ENCODE data around the gene RBMS1.
"Not testable (repeated sequence)": the region's sequence is repeated elsewhere in the genome, so short reads cannot be mapped to it uniquely, and the experiment has no call there.

Gene RBMS1

DNA sequence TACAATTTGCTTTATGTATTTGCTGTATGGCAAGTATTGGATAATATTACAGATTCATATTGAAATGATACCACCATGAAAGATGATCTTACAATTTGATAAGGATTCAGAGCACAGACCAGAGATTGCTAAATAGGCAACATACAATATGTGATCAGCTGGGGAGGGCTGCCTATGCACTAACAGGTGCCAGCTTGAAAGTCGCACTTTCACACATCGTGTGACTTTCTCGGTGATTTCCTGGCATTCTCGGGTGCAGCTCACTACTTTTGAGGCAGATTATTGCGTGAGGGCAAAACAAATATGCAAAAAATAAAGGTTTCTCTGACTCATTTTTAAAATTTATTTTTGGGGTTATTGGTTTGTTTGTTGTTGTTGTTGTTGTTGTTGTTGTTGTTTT, 36.0 kb downstream of the RBMS1 start:
- H3K36me3 ChIP-seq = no peaks in the 10 kb centered on the region
- intact Hi-C loops (cut with DNase I; ENCODE audit: low total_unique reads) = no loop called here
- no peaks in the 10 kb centered on the region for H3K9me3 ChIP-seq
- no peaks in the 10 kb centered on the region for H3K27me3 ChIP-seq
- peaks cover 0 to 52% (median 11%) of the 10 kb centered on the region in 4 donors for H3K4me1 ChIP-seq
- no peak overlapping the region for H3K27ac ChIP-seq
- no peak overlapping the region for H3K4me3 ChIP-seq
- DNase-seq = no peak
- TF ChIP-seq, protein P1, sequence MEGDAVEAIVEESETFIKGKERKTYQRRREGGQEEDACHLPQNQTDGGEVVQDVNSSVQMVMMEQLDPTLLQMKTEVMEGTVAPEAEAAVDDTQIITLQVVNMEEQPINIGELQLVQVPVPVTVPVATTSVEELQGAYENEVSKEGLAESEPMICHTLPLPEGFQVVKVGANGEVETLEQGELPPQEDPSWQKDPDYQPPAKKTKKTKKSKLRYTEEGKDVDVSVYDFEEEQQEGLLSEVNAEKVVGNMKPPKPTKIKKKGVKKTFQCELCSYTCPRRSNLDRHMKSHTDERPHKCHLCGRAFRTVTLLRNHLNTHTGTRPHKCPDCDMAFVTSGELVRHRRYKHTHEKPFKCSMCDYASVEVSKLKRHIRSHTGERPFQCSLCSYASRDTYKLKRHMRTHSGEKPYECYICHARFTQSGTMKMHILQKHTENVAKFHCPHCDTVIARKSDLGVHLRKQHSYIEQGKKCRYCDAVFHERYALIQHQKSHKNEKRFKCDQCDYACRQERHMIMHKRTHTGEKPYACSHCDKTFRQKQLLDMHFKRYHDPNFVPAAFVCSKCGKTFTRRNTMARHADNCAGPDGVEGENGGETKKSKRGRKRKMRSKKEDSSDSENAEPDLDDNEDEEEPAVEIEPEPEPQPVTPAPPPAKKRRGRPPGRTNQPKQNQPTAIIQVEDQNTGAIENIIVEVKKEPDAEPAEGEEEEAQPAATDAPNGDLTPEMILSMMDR (IDR thresholded peaks at IDR 0.05) = no peak

DNA sequence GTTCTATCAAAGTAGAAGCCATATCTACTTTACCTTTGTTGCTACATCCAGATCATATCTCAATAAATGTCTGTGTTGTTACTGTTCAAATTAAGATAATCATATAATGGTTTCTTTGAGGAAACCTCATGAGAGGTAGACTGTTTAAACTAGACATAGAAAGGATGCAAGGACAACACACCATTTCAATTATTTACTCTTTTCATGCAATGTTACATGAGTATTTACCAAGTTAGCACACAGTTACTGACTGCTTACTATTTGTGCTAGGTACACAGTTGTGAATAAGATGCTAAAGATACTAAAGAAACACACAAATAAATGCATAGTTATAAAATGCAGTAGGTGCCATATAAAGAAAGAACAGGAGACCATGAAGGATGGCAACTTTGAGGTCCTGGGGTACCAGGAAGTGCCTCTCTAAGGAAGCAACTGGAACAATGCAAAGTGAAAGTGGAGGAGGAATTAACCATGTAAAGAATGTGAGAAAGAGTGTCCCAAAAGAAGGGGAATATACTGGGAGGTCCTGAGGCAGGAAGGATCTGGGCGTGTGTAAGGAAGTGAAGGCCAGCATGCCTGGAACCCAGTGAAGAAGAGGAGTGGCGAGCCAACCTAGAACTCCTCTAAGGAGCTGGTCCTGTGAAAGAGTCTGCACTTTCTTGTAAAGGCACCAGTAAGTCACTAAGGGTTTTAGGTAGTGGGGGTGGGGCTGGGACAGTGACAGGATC, 39.4 kb downstream of the RBMS1 start:
- TF ChIP-seq, protein P1 (IDR thresholded peaks at IDR 0.05) = no peak
- H3K27me3 ChIP-seq = no peaks in the 10 kb centered on the region
- no peaks in the 10 kb centered on the region for H3K36me3 ChIP-seq
- intact Hi-C loops (cut with DNase I; ENCODE audit: low total_unique reads) = no loop called here
- H3K4me1 ChIP-seq = peaks cover 0 to 72% (median 7%) of the 10 kb centered on the region in 4 donors
- no peak for DNase-seq
- no peaks in the 10 kb centered on the region for H3K9me3 ChIP-seq
- no peak overlapping the region for H3K4me3 ChIP-seq
- H3K27ac ChIP-seq = no peak overlapping the region

DNA sequence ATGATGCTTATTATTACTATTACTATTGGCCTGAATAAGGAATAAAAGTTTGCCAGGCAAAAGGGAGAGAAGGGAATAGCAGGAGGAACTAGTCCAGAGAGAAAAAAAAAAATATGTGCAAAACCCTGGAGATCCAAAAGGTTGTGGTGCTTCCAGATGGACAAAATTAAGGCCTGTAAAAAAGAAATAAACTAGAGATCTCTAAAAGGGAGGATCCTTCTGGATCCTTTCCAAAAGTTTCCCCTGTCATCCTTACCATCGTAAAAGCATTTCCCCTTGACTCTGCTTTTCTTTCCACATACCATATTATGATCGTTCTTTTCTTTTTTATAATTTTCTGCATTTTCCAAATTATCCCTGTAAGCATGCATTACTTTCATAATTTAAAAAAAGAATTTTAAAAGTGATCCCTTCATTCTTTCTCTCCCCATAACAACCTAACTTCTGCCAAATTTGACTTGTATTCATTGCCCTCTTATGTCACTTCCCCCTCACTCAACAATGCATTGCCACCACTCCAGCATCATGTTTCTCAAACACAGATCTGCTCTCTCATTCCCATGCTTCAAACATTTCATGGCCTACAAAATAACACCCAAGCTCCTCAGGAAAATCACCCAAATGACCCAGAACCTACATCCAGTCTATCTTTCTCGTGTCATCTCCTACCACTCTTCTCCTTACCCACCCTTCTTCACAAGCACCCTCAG, 40.3 kb downstream of the RBMS1 start:
- TF ChIP-seq, protein P1 (IDR thresholded peaks at IDR 0.05) = no peak
- DNase-seq = no peak
- no peak overlapping the region for H3K4me3 ChIP-seq
- H3K36me3 ChIP-seq = no peaks in the 10 kb centered on the region
- peaks cover 0 to 63% (median 7%) of the 10 kb centered on the region in 4 donors for H3K4me1 ChIP-seq
- no peaks in the 10 kb centered on the region for H3K9me3 ChIP-seq
- H3K27me3 ChIP-seq = no peaks in the 10 kb centered on the region
- intact Hi-C loops (cut with DNase I; ENCODE audit: low total_unique reads) = no loop called here
- no peak overlapping the region for H3K27ac ChIP-seq

DNA sequence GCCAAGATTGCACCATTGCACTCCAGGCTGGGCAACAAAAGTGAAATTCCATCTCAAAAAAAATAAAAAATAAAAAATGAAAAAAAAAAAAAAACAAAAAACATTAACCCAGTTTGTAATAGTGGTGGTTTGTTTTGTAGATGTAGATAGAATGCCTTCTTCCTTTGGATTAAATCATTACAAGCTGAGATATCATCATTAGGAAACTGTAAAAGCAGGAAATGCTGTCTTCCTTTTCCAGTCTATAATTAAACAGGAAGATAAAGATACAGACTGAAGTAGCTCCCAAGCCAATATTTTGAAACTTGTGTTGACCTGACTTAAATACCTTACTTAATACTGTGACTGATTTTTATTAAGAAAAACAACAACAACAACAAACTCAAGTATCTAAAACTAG, 43.1 kb downstream of the RBMS1 start:
- no peak overlapping the region for H3K27ac ChIP-seq
- intact Hi-C loops (cut with DNase I; ENCODE audit: low total_unique reads) = no loop called here
- H3K36me3 ChIP-seq = no peaks in the 10 kb centered on the region
- H3K4me1 ChIP-seq = peaks cover 0 to 47% (median 5%) of the 10 kb centered on the region in 4 donors
- TF ChIP-seq, protein P1 (IDR thresholded peaks at IDR 0.05) = no peak
- no peaks in the 10 kb centered on the region for H3K9me3 ChIP-seq
- no peaks in the 10 kb centered on the region for H3K27me3 ChIP-seq
- H3K4me3 ChIP-seq = no peak overlapping the region
- no peak for DNase-seq

- H3K27me3 ChIP-seq, H3K4me3 ChIP-seq: not testable (repeated sequence)
Measured at GRCh38 chr2:160448821-160449220, 44.8 kb downstream of the RBMS1 start.

DNA sequence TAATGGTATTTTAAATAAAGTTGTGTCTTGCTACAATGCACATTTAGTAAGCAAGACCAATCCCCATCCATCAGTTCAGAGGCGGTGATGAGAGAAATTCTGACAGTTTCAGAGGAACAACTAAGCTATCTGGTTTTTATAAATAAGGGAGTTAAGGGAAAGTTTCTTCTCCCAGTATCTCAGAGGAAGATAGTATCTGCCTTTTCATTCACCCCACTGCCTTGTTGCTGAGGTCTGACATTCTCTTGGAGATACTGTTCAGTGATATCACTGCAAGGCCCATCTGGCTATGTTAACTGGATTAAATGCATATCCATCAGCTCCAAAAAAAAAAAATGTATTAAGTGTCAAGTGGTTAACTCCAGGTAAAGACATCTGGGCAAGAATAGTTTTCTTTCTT, 47.9 kb downstream of the RBMS1 start:
- TF ChIP-seq, protein P1 (IDR thresholded peaks at IDR 0.05) = no peak
- intact Hi-C loops (cut with DNase I; ENCODE audit: low total_unique reads) = no loop called here
- H3K4me1 ChIP-seq = peaks cover 0 to 30% (median 0%) of the 10 kb centered on the region in 4 donors
- no peak overlapping the region for H3K4me3 ChIP-seq
- H3K36me3 ChIP-seq = no peaks in the 10 kb centered on the region
- H3K27me3 ChIP-seq = no peaks in the 10 kb centered on the region
- no peak for DNase-seq
- H3K9me3 ChIP-seq = no peaks in the 10 kb centered on the region
- no peak overlapping the region for H3K27ac ChIP-seq

More at GRCh38 chr2:160448821-160449220, 44.8 kb downstream of the RBMS1 start:
- intact Hi-C loops (cut with DNase I; ENCODE audit: low total_unique reads); H3K27ac ChIP-seq; H3K36me3 ChIP-seq; DNase-seq; H3K9me3 ChIP-seq: not testable (repeated sequence)
- H3K4me1 ChIP-seq = peaks cover 0 to 31% (median 2%) of the 10 kb centered on the region in 4 donors

All from tibial artery (tissue), 4 donors.